SU-DHL-6 (cell line): ENCODE data around the gene KDM2A.

ENCODE experiments used
- H2AFZ ChIP-seq: fragments of 200-600 bp; sonication (generic); 2 replicates; pipeline ENCODE4 v1.6.1; 2014; ENCODE audit warnings: low read depth, mild to moderate bottlenecking, moderate library complexity, mixed read lengths, antibody characterized with exemption, low read length; ENCODE audit not compliant: severe bottlenecking
- H3F3A ChIP-seq: fragments of 200-600 bp; shearing (Covaris generic); 2 replicates; pipeline ENCODE4 v1.6.0; 2016; ENCODE audit warnings: antibody characterized with exemption, mild to moderate bottlenecking; ENCODE audit not compliant: insufficient read depth
- H3K27ac ChIP-seq: fragments of 200-600 bp; sonication (generic); 2 replicates; pipeline ENCODE4 v1.5.1; 2016; ENCODE audit warnings: low read depth, mild to moderate bottlenecking, low read length, moderate library complexity, mixed read lengths
- H3K27me3 ChIP-seq: fragments of 200-600 bp; sonication (generic), shearing (Covaris generic); 2 replicates; pipeline ENCODE4 v1.6.0; 2014; ENCODE audit warnings: mild to moderate bottlenecking, low read length
- H3K36me3 ChIP-seq: fragments of 200-600 bp; sonication (generic); 2 replicates; pipeline ENCODE4 v1.6.1; 2014; ENCODE audit warnings: mild to moderate bottlenecking, low read length, mixed read lengths
- H3K4me2 ChIP-seq: fragments of 300-600, 200-600 bp; shearing (Covaris generic), sonication (generic); 2 replicates; pipeline ENCODE4 v1.6.0; 2014; ENCODE audit warnings: low read length, low read depth, mild to moderate bottlenecking; ENCODE audit not compliant: poor library complexity, severe bottlenecking
- H3K4me3 ChIP-seq: fragments of 200-600 bp; sonication (generic); 2 replicates; pipeline ENCODE4 v1.5.1; 2014; ENCODE audit warnings: antibody characterized with exemption, low read length, mild to moderate bottlenecking, mixed read lengths; ENCODE audit not compliant: insufficient read depth, poor library complexity, severe bottlenecking
- H3K79me2 ChIP-seq: fragments of 200-600 bp; sonication (generic); 2 replicates; pipeline ENCODE4 v1.6.1; 2014; ENCODE audit warnings: mild to moderate bottlenecking, low read length, moderate library complexity; ENCODE audit not compliant: insufficient read depth
- H3K9ac ChIP-seq: fragments of 200-600 bp; sonication (generic); 2 replicates; pipeline ENCODE4 v1.7.0; 2014; ENCODE audit warnings: mild to moderate bottlenecking, low read length
- H3K9me2 ChIP-seq: fragments of 200-600 bp; sonication (generic); replicated peaks from 2 replicates; pipeline ENCODE4 v1.6.1; 2014; ENCODE audit warnings: low read length; ENCODE audit not compliant: insufficient read depth
- H3K9me3 ChIP-seq: fragments of 200-600 bp; sonication (generic); 2 replicates; pipeline ENCODE4 v1.6.1; 2014; ENCODE audit warnings: low read length, mixed read lengths; ENCODE audit not compliant: insufficient read depth
- H4K20me1 ChIP-seq: fragments of 200-600 bp; sonication (generic); 2 replicates; pipeline ENCODE4 v1.6.1; 2014; ENCODE audit warnings: low read depth, mild to moderate bottlenecking, antibody characterized with exemption, low read length, moderate library complexity, mixed read lengths
- CTCF ChIP-seq: fragments of 200-600 bp; sonication (generic); IDR thresholded peaks from one replicate; pipeline ENCODE4 v1.5.1; 2017; ENCODE audit warnings: antibody characterized with exemption, mild to moderate bottlenecking, low read length, moderate library complexity; ENCODE audit not compliant: insufficient read depth, poor library complexity, severe bottlenecking
- EZH2phosphoT487 ChIP-seq: fragments of 200-600 bp; sonication (generic), shearing (Covaris generic); conservative IDR thresholded peaks from 2 replicates; pipeline ENCODE4 v1.6.1; 2018; ENCODE audit warnings: mild to moderate bottlenecking, antibody characterized with exemption, low read length, moderate library complexity, mixed read lengths

KDM2A gene

DNA sequence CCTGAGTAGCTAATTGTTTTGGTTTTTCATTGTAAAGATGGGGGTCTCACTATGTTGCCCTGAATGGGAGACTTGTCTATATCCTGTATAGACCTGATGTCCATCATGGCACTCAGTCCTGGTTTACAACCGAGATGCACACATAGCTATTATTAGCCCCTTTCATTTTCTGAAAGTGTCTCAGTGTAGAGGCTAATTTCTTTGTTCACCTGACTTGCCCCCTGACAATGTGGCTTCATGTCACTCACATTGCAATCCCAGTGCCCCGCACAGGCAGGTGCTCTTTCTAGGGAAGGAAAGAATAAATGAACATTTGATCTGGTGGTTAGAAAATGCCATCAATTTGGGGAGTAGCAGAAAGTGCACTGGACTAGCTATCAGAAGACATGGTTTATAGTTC, 13.1 kb upstream of the KDM2A start:
- Histone ChIP-seq H3K4me2 (no peak overlapping the region), H3K27ac (no peak overlapping the region), H3K9ac (no peak overlapping the region), H3K79me2 (no peaks in the 10 kb centered on the region), H3K9me3 (no peaks in the 10 kb centered on the region), H3K9me2 (no peaks in the 10 kb centered on the region), H3F3A (no peaks in the 10 kb centered on the region), H3K36me3 (no peaks in the 10 kb centered on the region), H3K27me3 (no peaks in the 10 kb centered on the region), H2AFZ (no peak overlapping the region), H3K4me3 (no peak overlapping the region), H4K20me1 (no peaks in the 10 kb centered on the region)
- TF ChIP-seq CTCF (no peak), EZH2phosphoT487 (no peak)

DNA sequence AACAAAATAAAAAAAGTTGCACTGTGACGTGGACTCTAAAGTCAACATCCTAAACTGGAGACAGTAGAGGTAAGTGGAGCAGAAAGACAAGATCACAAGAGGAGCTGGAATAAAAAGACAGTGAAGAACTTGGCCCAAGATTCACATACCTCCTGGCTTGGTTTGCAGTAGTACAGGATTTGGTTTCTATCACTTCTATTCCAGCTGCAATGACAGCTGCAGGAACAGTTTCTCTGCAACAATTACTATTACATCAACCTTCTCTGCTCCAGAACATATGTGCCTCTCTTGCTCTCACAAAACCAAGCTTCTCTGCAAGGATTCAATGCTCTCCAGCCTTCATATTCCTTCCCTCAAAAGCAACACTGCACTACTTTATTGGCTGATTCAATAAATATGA, 7.8 kb upstream of the KDM2A start:
- Histone ChIP-seq H3K4me2 (no peak overlapping the region), H3K27me3 (no peaks in the 10 kb centered on the region), H3K9me3 (no peaks in the 10 kb centered on the region), H3K4me3 (no peak overlapping the region), H4K20me1 (no peaks in the 10 kb centered on the region), H3K27ac (no peak overlapping the region), H3K79me2 (no peaks in the 10 kb centered on the region), H3K9ac (no peak overlapping the region), H2AFZ (no peak overlapping the region), H3K9me2 (no peaks in the 10 kb centered on the region), H3F3A (no peaks in the 10 kb centered on the region), H3K36me3 (no peaks in the 10 kb centered on the region)
- TF ChIP-seq CTCF (no peak), EZH2phosphoT487 (no peak)

DNA sequence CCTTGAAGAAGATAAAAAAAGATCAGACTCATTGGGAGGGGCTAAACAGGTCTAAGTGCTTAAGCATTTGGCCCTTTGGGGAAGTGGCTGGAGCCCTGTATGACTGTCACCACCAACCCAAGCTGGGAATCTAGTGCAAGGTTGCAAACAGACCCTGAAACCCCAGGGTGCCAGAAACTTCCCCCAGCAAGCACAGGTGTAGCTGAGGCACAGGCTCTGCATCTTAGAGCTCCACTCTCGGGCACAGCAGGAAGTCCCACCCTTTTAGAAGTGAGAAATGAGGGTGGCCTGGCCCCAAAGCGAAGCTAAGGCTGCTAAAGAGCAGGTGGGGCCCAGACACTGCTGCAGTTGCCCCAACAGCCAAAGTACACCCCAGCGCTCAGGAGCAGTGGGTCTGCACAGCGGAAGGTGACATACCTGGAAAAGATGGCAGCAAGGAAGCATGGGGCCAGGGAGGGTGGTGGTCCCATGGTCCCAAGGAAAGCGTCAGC, 5.8 kb upstream of the KDM2A start:
- Histone ChIP-seq H3K27ac (no peak overlapping the region), H3K27me3 (no peaks in the 10 kb centered on the region), H3K4me3 (no peak overlapping the region), H3K9ac (no peak overlapping the region), H3K9me2 (no peaks in the 10 kb centered on the region), H3K79me2 (no peaks in the 10 kb centered on the region), H3K4me2 (no peak overlapping the region), H3F3A (peaks cover 11% of the 10 kb centered on the region; the same call in 1 of the 2 replicates), H3K9me3 (no peaks in the 10 kb centered on the region), H3K36me3 (no peaks in the 10 kb centered on the region), H2AFZ (no peak overlapping the region), H4K20me1 (no peaks in the 10 kb centered on the region)
- no peak for TF ChIP-seq EZH2phosphoT487
- no peak for TF ChIP-seq CTCF
